Neural progenitor cell (in vitro differentiated cells): ENCODE data around the gene TOX2. TPM values are rescaled to one million over a fixed set of nuclear protein-coding genes. Genes with fewer than 3 reads are reported as not detected.
A peak's percentile ranks its signal among the peaks of the same experiment; 100 is the strongest.

ENCODE experiments used
- DNase-seq: peaks from one replicate; pipeline ENCODE4 v3.0.0-alpha.2; 2016; ENCODE audit warnings: low spot score
- H2AFZ ChIP-seq: fragments of 200-600 bp; sonication (generic); replicated peaks from 2 replicates; pipeline ENCODE4 v1.6.1; 2016; ENCODE audit warnings: antibody characterized with exemption
- H3F3A ChIP-seq: fragments of 200-600 bp; sonication (generic); 2 replicates; pipeline ENCODE4 v1.6.1; 2016; ENCODE audit warnings: antibody characterized with exemption, low read depth
- H3K27ac ChIP-seq: fragments of 200-600 bp; sonication (generic); 2 replicates; pipeline ENCODE4 v1.5.1; 2016; ENCODE audit warnings: mild to moderate bottlenecking
- H3K27me3 ChIP-seq: fragments of 200-600 bp; sonication (generic); 2 replicates; pipeline ENCODE4 v1.6.1; 2016; ENCODE audit warnings: mild to moderate bottlenecking, moderate library complexity
- H3K36me3 ChIP-seq: fragments of 200-600 bp; sonication (generic); 2 replicates; pipeline ENCODE4 v1.5.1; 2016
- H3K4me1 ChIP-seq: fragments of 200-600 bp; sonication (generic); 2 replicates; pipeline ENCODE4 v1.6.1; 2016; ENCODE audit warnings: mixed run types
- H3K4me2 ChIP-seq: fragments of 200-600 bp; sonication (generic); 2 replicates; pipeline ENCODE4 v1.6.1; 2016
- H3K4me3 ChIP-seq: fragments of 200-600 bp; sonication (generic); 2 replicates; pipeline ENCODE4 v1.5.1; 2016
- H3K79me2 ChIP-seq: fragments of 200-600 bp; sonication (generic); 2 replicates; pipeline ENCODE4 v1.6.1; 2016; ENCODE audit warnings: low read depth
- H3K9ac ChIP-seq: fragments of 200-600 bp; sonication (generic); 2 replicates; pipeline ENCODE4 v1.6.1; 2016
- H3K9me3 ChIP-seq: fragments of 200-600 bp; sonication (generic); 2 replicates; pipeline ENCODE4 v1.5.1; 2016; ENCODE audit warnings: low read depth
- H4K20me1 ChIP-seq: fragments of 200-600 bp; sonication (generic); 2 replicates; pipeline ENCODE4 v1.6.1; 2016; ENCODE audit warnings: low read depth
- H3K27ac Mint-ChIP-seq: 3 replicates; pipeline ENCODE4 v1.8.0; 2021; ENCODE audit warnings: mixed read lengths
- H3K27me3 Mint-ChIP-seq: 2 replicates; pipeline ENCODE4 v1.8.0; 2022; ENCODE audit warnings: low read depth, mild to moderate bottlenecking, inconsistent platforms, moderate library complexity, mixed read lengths; ENCODE audit not compliant: insufficient read depth
- H3K36me3 Mint-ChIP-seq: 3 replicates; pipeline ENCODE4 v1.8.0; 2021; ENCODE audit warnings: mixed read lengths
- H3K4me1 Mint-ChIP-seq: 3 replicates; pipeline ENCODE4 v1.8.0; 2021; ENCODE audit warnings: mixed read lengths
- H3K4me3 Mint-ChIP-seq: 3 replicates; pipeline ENCODE4 v1.8.0; 2021; ENCODE audit warnings: mild to moderate bottlenecking, moderate library complexity, mixed read lengths
- H3K9me3 Mint-ChIP-seq: 3 replicates; pipeline ENCODE4 v1.8.0; 2020; ENCODE audit warnings: mixed read lengths
- EZH2 ChIP-seq: fragments of 200-600 bp; sonication (generic); IDR thresholded peaks from 2 replicates; pipeline ENCODE4 v1.6.1; 2017; ENCODE audit warnings: antibody characterized with exemption, mild to moderate bottlenecking, moderate library complexity
- EZH2phosphoT487 ChIP-seq: fragments of 200-600 bp; sonication (generic); IDR thresholded peaks from 2 replicates; pipeline ENCODE4 v1.6.1; 2017; ENCODE audit warnings: antibody characterized with exemption
- total RNA-seq: library from RNA; depleted of rRNA; stranded (reverse); fragments of >200 nt; gene quantifications from 2 replicates; pipeline ENCODE4 v1.2.3, GENCODE V29; 2015; ENCODE audit warnings: low replicate concordance
- TF ChIP-seq, protein P1 (sequence below): fragments of 200-600 bp; sonication (generic); IDR thresholded peaks from 2 replicates; pipeline ENCODE4 v1.5.1; 2017; ENCODE audit warnings: antibody characterized with exemption, mild to moderate bottlenecking

TOX2 gene
- total RNA-seq, 1 donor from 2014 or later = not detected

- Histone ChIP-seq H3K79me2 (no peaks in the 10 kb centered on the region), H3K4me3 (no peak overlapping the region), H3K36me3 (no peaks in the 10 kb centered on the region), H3K9ac (no peak overlapping the region), H4K20me1 (no peaks in the 10 kb centered on the region), H3F3A (peaks cover 9% of the 10 kb centered on the region), H3K27ac (no peak overlapping the region), H2AFZ (no peak overlapping the region), H3K4me2 (peak overlapping the region; percentile 49), H3K27me3 (no peaks in the 10 kb centered on the region), H3K4me1 (peaks cover 43% of the 10 kb centered on the region), H3K9me3 (no peaks in the 10 kb centered on the region)
- Mint-ChIP-seq H3K4me3 (no peak overlapping the region), H3K27ac (no peak overlapping the region), H3K9me3 (peaks cover 14% of the 10 kb centered on the region), H3K4me1 (peaks cover 52% of the 10 kb centered on the region), H3K27me3 (peaks cover 2% of the 10 kb centered on the region), H3K36me3 (no peaks in the 10 kb centered on the region)
- DNase-seq = peak; percentile 45
- TF ChIP-seq EZH2 = no peak
- TF ChIP-seq EZH2phosphoT487 = no peak
- TF ChIP-seq, protein P1, sequence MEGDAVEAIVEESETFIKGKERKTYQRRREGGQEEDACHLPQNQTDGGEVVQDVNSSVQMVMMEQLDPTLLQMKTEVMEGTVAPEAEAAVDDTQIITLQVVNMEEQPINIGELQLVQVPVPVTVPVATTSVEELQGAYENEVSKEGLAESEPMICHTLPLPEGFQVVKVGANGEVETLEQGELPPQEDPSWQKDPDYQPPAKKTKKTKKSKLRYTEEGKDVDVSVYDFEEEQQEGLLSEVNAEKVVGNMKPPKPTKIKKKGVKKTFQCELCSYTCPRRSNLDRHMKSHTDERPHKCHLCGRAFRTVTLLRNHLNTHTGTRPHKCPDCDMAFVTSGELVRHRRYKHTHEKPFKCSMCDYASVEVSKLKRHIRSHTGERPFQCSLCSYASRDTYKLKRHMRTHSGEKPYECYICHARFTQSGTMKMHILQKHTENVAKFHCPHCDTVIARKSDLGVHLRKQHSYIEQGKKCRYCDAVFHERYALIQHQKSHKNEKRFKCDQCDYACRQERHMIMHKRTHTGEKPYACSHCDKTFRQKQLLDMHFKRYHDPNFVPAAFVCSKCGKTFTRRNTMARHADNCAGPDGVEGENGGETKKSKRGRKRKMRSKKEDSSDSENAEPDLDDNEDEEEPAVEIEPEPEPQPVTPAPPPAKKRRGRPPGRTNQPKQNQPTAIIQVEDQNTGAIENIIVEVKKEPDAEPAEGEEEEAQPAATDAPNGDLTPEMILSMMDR = no peak
These were observed 14.2 kb upstream of the TOX2 start for GRCh38 chr20:43900496-43900895.

DNA sequence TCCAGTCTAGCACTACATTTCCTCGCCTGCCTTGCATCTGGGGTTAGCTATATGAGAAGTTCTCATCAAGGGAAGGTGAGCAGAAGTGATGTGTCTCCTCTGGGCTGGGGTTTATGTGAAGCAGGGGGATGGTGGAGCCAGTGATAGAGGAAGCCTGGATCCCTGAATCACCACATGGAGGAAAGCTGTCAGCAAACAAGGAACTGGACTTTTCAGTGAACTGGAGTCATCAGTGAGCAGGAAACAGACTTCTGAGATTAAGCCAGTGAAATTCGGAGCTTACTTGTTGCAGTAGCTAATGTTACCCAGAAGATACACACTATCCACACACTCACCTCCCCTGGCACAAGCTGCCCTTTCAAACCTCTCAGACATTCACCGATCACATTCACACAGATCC, 13.4 kb upstream of the TOX2 start:
- Histone ChIP-seq H2AFZ (no peak overlapping the region), H3K4me1 (peaks cover 43% of the 10 kb centered on the region), H4K20me1 (no peaks in the 10 kb centered on the region), H3F3A (peaks cover 9% of the 10 kb centered on the region), H3K27ac (no peak overlapping the region), H3K9me3 (no peaks in the 10 kb centered on the region), H3K4me3 (no peak overlapping the region), H3K9ac (no peak overlapping the region), H3K27me3 (no peaks in the 10 kb centered on the region), H3K36me3 (no peaks in the 10 kb centered on the region), H3K4me2 (no peak overlapping the region), H3K79me2 (no peaks in the 10 kb centered on the region)
- Mint-ChIP-seq H3K27ac (peak overlapping the region; percentile 6), H3K4me3 (no peak overlapping the region), H3K36me3 (no peaks in the 10 kb centered on the region), H3K27me3 (peaks cover 2% of the 10 kb centered on the region), H3K9me3 (peaks cover 11% of the 10 kb centered on the region), H3K4me1 (peaks cover 52% of the 10 kb centered on the region)
- no peak for DNase-seq
- TF ChIP-seq EZH2phosphoT487 = no peak
- no peak for TF ChIP-seq EZH2
- TF ChIP-seq, protein P1 = no peak

DNA sequence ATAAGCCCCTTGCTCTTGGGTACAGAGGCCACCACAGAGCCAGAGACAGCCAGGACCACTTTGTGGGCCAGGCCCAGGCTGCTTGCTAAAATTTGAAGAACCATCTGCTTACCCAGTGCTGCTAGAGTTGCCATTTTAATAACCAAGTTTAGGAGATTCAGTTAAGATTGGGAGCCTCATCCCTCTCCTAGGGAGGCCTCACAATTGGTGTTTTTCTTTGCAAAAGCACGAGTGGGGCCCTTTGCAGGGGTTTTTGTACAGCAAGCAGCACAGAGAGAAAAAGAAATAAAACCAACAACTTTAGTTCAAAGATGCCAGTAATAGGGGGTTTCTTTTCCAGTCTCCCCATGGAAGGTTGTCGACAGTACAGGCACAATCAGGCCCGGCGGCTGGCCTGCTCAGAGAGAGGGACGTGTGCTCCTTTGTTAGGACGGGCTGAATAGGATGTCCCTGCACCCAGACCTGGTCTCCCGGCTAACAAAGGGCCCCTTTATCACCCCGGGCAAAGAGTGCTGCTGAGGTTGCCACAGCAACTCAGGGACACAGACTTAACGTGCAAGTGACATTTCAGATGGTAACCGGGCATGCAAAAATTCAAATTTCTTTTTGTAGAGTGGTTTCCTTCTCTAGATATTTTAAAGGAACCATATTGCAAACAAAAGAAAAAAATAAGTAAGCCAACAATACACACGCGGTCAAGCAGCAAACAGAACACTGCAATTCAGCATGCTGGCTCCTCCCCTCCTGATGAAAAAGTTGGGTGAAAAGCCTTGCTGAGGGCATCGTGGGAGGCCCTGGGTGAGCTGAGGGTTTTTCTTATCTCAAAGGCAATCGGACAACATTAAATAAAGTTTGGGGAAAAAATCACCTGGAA, 10.5 kb upstream of the TOX2 start:
- Histone ChIP-seq H3K4me1 (peaks cover 36% of the 10 kb centered on the region), H3K9ac (no peak overlapping the region), H3K9me3 (no peaks in the 10 kb centered on the region), H4K20me1 (no peaks in the 10 kb centered on the region), H2AFZ (peak overlapping the region; percentile 67), H3K27ac (no peak overlapping the region), H3K36me3 (no peaks in the 10 kb centered on the region), H3K79me2 (no peaks in the 10 kb centered on the region), H3F3A (peaks cover 3% of the 10 kb centered on the region), H3K4me3 (no peak overlapping the region), H3K27me3 (no peaks in the 10 kb centered on the region), H3K4me2 (peak overlapping the region; percentile 54)
- no peaks in the 10 kb centered on the region for H3K36me3 Mint-ChIP-seq
- no peak for TF ChIP-seq EZH2phosphoT487
- TF ChIP-seq, protein P1 = no peak
- no peak for TF ChIP-seq EZH2
- H3K4me1 Mint-ChIP-seq = peaks cover 42% of the 10 kb centered on the region
- peaks cover 17% of the 10 kb centered on the region for H3K9me3 Mint-ChIP-seq
- H3K4me3 Mint-ChIP-seq = peak overlapping the region; percentile 57
- no peaks in the 10 kb centered on the region for H3K27me3 Mint-ChIP-seq
- H3K27ac Mint-ChIP-seq = peak overlapping the region; percentile 99
- peak; percentile 83 for DNase-seq
